Measurements from ENCODE around the gene CORIN.

DNA sequence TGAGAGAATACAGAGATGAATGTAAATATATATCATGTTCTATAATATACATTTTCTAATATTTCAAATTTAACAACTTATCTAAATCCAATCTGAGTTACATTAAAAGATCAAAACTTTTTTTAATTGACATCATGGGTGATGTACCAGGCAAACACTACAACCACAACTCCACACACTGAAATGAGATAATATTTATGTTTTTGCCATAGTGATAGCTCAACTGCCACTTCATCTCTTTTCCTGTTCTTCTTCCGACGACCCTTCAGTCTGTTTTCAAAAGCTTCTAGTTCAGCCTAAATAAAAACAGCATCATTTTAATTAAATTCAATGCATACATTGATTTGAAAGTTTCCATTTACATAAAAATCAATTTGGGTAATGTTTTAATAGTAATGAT, 10.2 kb upstream of the CORIN start:
- TF ChIP-seq POLR2A (IDR thresholded peaks at IDR 0.05; ENCODE audit: low read depth, low read length) = no peak
- TF ChIP-seq MAZ (IDR thresholded peaks at IDR 0.05; ENCODE audit: borderline replicate concordance, low read depth, low read length) = no peak
- no peak for TF ChIP-seq MXI1 (IDR thresholded peaks at IDR 0.05; ENCODE audit: borderline replicate concordance, low read depth, low read length)
- TF ChIP-seq, protein P1, sequence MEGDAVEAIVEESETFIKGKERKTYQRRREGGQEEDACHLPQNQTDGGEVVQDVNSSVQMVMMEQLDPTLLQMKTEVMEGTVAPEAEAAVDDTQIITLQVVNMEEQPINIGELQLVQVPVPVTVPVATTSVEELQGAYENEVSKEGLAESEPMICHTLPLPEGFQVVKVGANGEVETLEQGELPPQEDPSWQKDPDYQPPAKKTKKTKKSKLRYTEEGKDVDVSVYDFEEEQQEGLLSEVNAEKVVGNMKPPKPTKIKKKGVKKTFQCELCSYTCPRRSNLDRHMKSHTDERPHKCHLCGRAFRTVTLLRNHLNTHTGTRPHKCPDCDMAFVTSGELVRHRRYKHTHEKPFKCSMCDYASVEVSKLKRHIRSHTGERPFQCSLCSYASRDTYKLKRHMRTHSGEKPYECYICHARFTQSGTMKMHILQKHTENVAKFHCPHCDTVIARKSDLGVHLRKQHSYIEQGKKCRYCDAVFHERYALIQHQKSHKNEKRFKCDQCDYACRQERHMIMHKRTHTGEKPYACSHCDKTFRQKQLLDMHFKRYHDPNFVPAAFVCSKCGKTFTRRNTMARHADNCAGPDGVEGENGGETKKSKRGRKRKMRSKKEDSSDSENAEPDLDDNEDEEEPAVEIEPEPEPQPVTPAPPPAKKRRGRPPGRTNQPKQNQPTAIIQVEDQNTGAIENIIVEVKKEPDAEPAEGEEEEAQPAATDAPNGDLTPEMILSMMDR (conservative IDR thresholded peaks at IDR 0.05; ENCODE audit: low read depth, low read length) = no peak
- no peak for TF ChIP-seq RFX5 (IDR thresholded peaks at IDR 0.05; ENCODE audit: low read depth, low read length)
